ENCODE results near the gene PCDHGA11.
"Not testable (repeated sequence)": the region's sequence is repeated elsewhere in the genome, so short reads cannot be mapped to it uniquely, and the experiment has no call there.

DNA sequence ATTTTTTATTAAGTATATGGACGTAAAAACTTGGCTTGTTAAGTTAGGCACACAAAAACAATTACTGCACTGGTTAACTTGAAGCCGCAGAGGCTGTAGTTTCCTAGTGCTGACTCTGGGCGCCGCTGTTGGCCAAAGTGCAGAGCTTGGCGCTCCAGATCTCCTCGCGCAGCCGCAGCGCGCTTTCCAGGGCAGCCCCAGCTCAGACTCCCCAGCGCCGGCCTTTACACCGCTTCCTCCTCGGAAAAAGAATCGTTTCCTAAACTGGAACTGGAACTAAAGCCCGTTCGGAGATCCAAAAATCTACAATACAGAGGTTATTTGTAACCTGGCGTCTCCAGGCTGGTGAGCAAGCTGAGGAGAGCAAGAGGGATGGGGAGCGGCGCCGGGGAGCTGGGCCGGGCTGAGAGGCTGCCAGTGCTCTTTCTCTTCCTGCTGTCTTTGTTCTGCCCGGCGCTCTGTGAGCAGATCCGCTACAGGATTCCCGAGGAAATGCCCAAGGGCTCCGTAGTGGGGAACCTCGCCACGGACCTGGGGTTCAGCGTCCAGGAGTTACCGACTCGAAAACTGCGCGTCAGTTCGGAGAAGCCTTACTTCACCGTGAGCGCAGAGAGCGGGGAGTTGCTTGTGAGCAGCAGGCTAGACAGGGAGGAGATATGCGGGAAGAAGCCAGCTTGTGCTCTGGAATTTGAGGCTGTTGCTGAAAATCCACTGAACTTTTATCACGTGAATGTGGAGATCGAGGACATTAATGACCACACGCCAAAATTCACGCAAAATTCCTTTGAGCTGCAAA is 22.9 kb upstream of the PCDHGA11 start, which contains the start of gene PCDHGB5:
- peak; percentile 32 for TF ChIP-seq CTCF (IDR thresholded peaks at IDR 0.05; ENCODE audit: insufficient read depth, low read length)
- not testable (repeated sequence) for TF ChIP-seq REST (IDR thresholded peaks at IDR 0.05; ENCODE audit: insufficient replicate concordance, low read depth); POLR2AphosphoS5 (IDR thresholded peaks at IDR 0.05; ENCODE audit: low read depth); GABPA (IDR thresholded peaks at IDR 0.05; ENCODE audit: low read depth); SPI1 (IDR thresholded peaks at IDR 0.05; ENCODE audit: borderline replicate concordance, low read depth)

Measured in HL-60 (cell line).